ENCODE measurements around the gene SIPA1L3.

The SIPA1L3 gene

DNA sequence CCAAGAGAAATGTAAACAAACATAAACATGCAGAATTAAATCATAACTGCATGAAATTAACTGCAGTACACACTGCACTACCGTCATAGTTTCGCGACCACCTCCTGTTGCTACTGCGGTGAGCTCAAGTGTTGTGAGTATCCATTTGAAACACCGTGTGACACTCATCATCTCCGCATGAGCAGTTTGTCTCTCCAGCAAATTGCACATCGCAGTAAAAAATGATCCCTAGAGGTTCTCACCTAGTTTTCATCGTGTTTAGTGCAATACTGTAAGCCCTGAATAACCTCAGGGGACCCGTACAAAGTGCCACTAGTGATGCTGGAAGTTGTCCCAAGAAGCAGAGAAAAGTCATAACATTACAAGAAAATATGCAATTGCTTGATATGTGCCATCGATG, 169.3 kb downstream of the SIPA1L3 start:
- DNase-seq = no peak

DNA sequence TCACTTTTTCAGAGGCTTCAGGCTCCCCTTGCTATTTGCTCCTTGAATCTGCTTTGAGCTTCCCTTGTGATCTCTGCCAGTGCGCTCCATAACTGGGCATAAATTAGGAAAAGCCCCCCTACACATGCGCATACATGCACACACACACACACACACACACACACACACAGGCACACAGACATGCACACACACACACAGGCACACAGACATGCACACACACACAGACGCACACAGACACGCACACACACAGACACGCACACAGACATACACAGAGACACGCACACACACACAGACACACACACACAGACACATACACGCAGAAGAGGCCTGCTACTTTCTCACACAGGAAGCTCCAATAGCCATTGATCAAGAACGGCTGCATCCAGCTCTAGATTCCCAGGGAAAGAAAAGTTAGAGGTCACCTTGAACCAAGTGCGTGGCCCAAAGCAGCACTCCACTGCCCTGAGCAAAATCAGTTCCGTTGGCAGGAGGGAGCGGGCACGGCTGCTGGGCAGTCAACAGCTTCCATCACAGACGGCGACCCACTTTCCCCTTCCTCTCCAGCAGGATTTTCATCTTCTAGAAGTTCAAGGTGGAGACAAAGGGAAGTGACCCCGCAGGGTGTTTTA, 171.4 kb downstream of the SIPA1L3 start:
- DNase-seq = no peak

DNA sequence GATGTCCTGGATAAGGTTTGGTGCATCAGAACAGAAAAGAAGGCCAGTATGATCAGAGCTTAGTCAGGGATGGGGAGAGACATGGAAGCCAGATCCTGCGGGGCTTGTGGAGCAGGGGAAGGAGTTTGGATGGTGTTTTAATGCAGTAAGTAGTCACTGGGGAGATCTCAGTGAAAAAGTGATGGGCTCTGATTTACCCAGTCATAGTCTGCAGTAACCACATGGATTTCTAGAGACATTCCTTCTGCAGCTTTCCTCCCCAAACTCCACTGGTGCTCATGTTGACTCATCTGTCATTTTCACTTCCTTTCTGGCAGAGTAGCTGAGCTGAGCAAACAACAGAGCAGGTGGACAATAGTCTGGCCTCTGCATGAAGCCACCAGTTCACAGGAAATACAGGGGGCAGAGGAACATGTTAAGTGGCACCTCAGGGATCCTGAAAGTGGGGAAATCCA, 172.9 kb downstream of the SIPA1L3 start:
- no peak for DNase-seq

DNA sequence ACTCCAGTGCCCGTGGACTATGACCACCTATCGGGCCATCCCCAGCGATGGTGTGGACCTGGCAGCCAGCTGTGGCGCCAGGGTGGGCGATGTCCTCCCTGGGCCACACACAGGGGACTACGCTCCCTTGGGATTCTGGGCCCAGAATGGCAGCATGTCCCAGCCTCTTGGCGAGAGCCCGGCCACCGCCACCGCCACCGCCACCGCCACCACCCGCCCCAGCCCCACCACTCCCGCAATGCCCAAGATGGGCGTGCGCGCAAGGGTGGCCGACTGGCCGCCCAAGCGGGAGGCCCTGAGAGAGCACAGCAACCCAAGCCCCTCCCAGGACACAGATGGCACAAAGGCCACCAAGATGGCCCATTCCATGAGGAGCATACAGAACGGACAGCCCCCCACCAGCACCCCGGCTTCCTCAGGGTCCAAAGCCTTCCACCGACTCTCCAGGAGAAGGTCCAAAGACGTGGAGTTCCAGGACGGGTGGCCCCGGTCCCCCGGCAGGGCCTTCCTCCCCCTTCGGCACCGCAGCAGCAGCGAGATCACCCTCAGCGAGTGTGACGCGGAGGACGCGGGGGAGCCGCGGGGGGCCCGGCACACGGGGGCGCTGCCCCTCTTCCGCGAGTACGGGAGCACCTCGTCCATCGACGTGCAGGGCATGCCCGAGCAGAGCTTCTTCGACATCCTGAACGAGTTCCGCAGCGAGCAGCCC, 174.7 kb downstream of the SIPA1L3 start:
- no peak for DNase-seq

DNA sequence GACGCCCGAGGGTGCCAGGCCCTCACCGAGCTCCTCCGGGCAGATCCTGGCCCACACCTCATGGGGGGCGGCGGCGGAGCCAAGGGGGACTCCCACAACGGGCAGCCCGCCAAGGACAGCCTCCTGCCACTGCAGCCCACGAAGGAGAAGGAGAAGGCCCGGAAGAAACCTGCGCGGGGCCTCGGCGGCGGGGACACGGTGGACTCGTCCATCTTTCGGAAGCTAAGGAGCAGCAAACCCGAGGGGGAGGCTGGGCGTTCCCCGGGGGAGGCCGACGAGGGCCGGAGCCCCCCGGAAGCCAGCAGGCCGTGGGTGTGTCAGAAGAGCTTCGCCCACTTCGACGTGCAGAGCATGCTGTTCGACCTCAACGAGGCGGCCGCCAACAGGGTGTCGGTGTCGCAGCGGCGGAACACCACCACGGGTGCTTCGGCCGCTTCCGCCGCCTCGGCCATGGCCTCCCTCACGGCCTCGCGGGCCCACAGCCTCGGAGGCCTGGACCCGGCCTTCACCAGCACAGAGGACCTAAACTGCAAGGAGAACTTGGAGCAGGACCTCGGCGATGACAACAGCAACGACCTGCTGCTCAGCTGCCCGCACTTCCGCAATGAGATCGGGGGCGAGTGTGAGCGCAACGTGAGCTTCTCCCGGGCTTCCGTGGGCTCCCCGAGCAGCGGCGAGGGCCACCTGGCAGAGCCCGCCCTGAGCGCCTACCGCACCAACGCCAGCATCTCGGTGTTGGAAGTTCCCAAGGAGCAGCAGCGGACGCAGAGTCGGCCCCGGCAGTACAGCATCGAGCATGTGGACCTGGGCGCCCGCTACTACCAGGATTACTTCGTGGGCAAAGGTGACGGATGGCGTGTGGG, 175.5 kb downstream of the SIPA1L3 start:
- no peak for DNase-seq

DNA sequence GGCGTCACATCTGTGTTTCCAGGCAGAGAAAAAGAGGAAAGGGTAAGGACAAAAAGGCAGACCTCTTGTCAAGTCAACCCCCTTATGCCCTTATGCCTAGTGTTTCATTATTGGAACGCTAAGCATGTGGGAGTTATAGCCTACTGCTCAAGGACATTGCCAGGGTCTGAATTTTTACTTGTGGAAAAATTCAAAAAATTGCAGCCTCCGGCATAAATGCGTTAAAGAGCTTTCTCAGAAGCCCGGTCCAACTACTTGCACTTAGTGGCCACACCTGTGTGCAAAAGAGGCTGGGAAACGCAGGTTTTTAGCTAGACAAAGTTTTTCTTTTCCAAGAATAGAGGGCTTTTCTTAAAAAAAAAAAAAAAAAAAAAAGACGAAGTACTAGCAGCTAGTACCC, 177.2 kb downstream of the SIPA1L3 start:
- DNase-seq = no peak

DNA sequence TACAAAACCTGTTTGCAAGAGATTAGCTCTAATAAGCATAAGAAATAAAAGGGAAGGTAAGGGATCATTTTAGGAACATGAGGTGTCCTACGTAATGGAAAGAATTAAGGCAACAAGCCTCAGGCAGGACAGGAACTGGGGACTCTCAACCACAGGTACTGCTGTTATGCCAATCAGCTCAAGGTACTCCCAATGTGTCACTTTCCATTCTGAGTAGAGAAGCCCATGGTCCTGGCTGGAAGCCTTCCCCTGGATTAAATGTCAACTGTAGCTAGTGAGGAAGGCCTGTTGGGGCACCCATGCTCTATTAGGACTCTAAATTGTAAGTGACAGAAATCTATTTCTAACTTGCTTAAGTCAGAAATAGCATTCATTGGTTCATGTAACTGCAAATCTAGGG, 182.4 kb downstream of the SIPA1L3 start:
- no peak for DNase-seq

DNA sequence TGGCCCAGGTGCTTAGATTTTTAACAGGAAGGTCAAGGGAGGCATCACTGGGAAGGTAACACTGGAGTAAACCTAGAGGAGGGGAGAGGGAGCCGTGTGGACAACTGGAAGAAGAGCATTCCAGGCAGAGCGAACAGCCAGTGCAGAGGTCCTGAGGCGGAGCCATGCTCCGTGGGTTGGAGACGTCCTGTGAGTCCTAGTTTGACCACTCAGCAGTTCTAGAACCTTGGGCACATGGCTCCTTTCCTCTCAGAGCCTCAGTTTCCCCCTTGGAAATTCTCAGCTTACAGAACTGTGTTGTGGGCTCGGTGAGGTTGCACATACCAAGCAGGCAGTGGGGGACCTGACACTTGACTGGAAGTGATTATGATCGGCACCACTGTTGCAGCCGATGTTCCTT, 186.1 kb downstream of the SIPA1L3 start:
- no peak for DNase-seq

DNA sequence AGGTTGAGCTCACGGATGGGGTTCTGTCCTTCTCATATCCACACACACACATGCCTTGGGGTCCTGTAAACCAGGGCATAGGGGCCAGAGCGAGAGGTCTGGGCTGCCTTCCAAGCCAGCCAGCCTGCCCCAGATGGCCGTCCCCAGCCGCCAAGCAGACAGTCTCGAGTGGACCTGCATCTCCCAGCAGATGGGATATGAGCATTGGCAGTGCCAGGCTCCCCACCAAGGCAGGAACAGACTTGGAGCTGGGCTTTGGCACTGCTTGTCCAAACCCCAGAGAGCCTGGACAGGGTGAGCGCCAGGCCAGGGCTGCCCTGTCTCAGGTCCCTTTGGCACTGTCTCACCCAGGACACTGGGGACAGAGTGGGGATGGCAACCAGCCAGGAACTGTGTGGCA, 186.6 kb downstream of the SIPA1L3 start:
- no peak for DNase-seq

DNA sequence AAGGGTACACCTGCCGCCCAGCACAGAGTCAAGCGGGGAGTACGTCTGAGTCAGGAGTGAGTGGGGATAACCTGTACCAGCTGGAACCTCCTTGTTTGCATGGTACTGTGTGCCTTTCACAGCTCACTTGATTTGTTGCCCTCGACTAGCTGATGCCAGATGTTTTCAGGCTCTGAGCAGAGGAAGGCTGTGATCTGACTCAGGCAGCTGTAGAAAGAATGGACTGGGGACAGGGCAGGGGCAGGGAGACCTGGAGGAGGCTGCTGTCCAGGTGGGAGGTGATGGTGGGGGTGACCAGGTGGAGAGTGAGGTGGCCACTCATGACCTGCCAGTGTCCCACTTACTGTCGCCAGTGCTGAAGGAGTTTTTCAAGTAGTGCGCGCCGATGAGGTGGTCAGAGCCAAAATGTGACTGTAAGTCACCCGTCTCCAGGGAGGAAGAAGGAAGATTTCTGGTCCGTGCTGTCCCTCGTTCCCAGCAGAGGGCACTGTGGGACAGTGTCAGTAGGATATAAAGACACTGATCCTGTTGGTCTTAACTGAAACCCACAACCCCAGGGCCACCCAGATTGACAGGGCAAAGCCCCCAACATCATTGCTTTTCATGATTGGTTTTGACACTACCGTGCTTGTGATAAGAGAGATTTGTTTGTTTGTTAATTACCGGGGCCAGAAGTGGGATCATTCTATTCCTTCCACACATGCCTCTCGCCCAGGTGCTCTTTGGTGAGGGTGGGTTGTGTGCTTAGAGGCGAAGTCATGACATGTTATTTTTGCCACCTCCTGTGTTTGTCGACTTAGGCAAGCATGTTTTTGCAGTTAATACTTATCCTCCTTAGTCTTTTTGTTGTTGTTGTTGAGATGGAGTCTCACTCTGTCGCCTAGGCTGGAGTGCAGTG, 188.7 kb downstream of the SIPA1L3 start:
- peak; percentile 51 for DNase-seq

DNA sequence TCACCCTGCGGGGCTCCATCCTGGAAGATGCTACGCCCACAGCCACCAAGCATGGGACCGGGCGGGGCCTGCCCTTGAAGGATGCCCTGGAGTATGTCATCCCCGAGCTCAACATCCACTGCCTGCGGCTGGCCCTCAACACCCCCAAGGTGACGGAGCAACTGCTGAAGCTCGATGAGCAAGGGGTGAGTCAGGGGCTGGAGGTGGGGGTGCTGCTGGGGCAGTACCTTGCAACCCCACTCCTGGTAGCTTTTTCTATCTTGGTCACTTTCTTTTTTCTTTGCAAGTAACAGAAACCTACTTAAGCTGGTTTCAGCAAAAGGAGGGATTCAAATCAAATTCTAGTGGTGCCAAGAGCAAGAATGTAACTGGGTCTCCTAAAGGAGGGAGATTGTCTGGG, 193.0 kb downstream of the SIPA1L3 start:
- no peak for DNase-seq

DNA sequence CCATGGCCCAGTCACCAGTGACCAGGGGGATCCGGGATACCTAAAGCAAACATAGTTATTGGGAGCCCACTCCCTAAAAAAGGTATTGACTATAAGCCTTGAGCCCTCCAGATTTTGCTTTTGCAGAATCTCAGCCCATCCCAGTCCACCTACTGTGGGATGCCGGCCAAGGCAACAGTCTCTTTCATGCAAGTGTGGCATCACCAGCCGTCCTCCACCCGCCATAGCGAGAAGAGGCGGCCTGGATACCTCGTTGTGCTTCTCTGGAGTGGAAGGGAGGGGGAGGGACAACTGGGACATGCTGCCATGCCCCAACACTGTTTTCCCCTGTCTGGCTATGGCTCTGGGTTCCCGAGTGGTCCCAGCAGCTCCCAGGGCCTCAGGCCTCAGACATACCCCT, 193.6 kb downstream of the SIPA1L3 start:
- no peak for DNase-seq

DNA sequence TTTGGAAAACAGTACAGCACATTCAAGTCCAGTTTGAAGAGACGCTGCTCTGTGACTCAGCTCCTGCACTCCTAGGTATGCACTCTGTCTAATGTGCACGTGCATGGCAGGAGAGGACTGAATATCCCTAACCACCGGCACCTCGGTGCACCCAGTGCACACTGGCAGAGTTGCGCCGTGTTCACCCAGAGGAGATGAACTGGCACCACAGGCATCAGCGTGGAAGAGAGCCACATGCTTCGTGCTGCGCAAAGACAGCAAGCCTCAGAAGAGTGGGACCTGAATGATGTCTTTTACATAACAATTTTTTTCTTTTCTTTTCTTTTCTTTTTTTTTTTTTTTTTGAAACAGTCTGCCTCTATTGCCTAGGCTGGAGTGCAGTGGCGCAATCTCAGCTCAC, 194.7 kb downstream of the SIPA1L3 start:
- no peak for DNase-seq

DNA sequence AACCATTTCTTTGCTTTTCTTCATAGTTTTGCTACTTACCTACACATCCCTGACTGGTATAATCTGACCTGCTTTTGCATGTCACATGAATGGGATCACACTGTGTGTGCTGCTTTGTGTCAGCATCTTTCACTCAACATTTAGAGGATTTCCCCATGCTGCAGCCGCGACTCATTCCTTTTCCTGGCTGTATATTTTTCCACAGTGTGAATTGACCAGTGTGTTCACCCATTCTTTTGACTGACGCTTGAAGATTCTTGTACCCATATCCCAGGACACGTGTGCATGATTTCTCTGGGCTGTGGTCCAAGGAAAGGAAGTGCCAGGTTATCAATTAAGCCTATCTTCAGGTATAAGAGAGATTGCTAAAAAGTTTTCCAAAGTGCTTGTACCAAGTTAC, 198.6 kb downstream of the SIPA1L3 start:
- no peak for DNase-seq

DNA sequence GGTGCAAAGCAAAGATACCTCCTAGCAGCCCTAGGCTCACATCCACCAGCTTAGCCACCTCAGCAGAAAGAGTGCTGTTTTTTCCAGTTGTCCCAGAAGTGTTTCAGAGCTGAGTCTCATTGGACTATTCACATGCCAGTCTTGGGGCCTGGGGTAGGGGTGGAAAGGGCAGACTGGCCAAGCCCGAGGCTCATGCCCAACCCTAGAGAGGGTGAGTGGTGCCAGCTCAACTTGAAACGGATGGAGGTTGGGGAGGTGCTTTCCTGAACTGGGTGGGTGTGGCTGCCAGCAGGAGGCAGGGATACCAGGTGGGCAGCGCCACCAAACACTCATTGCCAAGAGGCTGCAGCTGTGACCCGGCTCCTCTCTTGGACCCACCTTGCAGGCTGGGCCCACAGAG, 200.1 kb downstream of the SIPA1L3 start:
- DNase-seq = no peak

DNA sequence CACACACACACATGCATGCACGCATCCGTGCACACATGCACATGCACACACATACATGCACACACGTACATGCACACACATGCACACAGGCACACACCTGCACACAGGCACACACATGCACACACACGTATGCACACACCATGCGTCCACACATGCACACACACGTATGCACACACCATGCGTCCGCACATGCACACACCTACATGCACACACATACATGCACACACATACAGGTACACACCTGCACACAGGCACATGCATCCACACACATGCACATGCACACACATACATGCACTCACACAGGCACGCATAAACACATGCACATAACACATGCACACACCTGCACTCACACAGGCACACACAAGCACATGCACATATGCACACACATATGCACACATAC, 204.9 kb downstream of the SIPA1L3 start:
- DNase-seq = no peak

DNA sequence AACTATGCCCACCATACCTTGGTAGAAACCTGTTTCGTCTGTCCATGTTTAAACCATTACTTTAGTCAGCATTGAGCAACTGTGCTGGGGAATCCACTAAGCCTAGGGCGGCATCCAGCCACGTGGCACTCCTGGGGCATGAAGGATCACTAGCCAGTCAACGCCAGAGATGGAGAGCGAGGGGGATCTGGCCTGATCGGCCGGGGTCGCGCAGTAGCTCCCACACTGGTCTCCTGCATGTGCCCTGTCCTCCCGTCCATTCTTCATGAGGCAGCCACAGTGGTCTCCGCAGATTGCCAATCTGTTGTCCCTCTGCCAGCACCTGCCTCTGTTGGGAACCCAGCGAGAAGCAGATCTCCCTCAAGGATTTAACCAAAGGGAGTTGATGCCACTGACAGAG, 207.6 kb downstream of the SIPA1L3 start:
- no peak for DNase-seq

DNA sequence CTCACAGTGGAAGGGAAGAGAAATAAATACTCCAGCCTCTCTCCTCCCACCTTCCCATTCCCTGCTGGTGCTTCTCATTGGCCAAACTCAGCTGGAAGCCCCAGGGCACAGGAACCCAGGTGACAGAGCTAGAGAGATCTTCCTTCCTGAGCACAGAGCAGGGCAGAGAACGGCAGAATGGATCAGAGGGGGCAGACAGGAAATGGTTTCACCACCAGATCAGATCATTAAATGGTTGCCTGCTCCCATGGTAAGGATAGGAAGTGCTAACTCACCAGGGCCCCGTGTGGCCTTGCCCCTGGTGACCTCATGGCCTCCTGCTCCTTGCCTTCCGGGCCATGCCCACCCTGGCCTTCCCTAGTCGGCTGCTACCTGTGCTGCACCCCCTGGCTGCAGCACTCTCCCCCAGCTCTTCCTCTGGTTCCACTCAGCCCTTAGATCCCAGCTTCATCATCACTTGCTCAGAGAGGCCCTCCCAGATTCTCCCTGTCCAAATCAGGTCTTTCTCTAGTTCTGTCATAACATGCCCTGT, 208.3 kb downstream of the SIPA1L3 start:
- no peak for DNase-seq

DNA sequence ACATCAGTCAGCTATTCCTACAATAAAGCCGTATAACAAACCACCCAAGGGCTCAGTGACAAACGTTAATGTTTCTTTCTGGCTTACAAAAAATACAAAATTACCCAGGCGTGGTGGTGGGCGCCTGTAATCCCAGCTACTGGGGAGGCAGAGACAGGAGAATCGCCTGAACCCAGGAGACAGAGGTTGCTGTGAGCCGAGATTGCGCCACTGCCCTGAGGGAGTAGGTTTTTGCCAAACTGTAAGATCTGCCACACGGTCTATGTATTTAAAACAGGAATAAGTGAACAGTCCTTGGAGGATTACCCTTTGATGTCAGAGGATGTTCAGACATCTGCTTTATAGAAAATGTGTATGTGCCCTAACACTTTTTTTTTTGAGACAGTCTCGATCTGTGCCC, 211.2 kb downstream of the SIPA1L3 start:
- no peak for DNase-seq

DNA sequence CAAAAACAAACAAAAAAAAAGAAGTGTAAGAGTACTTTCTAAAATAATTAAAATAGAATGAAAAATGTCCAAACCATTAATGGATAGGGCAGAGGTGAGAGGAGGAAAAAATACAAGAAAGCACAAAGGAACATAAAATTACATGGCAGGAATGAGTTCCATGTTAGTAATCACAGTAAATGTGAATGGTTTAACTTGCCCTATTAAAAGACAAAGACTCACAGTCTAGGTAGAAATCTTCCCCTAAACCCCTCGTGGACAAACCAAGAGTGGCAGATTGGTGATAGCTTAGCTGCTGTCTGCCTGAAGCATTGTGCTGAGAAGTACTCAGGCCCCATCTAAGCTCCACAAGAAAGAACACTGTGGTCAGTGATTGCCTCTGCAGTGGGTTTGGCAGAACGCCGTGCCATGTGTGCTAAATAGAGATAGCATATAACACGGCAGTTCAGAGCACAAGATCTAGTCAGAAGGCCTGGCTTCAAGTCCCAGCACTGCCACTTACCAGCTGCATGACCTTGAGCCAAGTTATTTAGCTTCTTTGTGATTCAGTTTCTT, 213.5 kb downstream of the SIPA1L3 start:
- DNase-seq = no peak

DNA sequence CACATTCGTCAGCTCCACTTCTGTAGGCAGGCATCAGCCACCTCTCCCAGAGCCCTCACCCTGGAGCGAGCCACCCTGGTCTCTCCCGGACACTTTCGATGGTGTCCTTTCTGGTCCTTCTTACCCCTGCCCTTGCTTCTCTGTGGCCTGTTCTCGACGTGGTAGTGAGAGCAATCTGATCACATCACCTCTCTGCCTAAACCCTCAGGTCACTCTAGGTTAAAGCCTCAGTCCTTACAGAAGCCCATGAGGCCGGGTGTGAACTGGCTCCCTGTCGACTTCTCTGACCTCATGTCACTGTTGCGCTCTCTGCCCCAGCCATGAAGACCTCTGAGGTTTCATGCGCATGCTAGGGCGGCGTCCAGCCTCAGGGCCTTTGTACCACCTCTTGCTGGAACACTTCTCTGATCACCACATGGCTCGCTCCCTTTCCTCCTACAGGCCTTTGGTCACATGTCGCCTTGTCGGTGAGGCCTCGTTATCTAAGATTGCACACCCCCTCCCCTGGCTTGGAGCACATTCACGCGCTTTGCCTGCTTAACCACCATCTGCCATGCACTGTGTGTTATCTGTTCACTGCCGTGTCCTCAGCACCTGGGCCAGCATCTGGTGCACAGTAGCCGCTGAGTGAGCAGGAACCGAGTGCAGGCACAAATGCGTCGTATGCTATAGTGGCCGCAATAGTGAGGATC, 215.5 kb downstream of the SIPA1L3 start:
- DNase-seq = no peak

DNA sequence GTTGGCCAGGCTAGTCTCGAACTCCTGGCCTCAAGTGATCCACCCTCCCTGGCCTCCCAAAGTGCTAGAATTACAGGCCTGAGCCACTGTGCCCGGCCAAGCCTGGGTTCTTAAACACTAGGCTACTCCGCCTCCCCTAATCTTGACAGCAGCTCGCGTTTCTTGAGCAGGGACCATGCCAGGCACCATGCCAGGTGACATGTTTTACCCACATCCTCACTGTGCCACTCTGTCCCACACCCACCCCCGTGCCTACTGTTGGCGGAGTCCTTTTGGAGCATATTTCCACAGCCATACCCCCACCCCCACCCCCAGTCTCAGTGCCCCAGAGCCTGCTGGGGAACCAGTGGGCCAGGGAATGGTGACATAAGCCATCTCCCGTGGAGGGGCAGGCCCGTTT, 218.2 kb downstream of the SIPA1L3 start:
- DNase-seq = no peak
